Measurements from ENCODE around the gene SLX4. TPM values are rescaled to one million over a fixed set of nuclear protein-coding genes. Genes with fewer than 3 reads are reported as not detected.

The SLX4 gene
- total RNA-seq, 1 donor from 2014 or later: 7.1 TPM

- H3K27ac Mint-ChIP-seq (ENCODE audit: unreplicated experiment): peak overlapping the region; percentile 66
- TF ChIP-seq CTCF (IDR thresholded peaks at IDR 0.05): no peak
- H3K36me3 Mint-ChIP-seq (ENCODE audit: unreplicated experiment): peaks cover 2% of the 10 kb centered on the region
- DNase-seq (ENCODE audit: extremely low spot score, unreplicated experiment): peak; percentile 67
- H3K4me1 Mint-ChIP-seq (ENCODE audit: unreplicated experiment): peaks cover 25% of the 10 kb centered on the region
- H3K4me3 Mint-ChIP-seq (ENCODE audit: unreplicated experiment): no peak overlapping the region
- no peaks in the 10 kb centered on the region for H3K9me3 Mint-ChIP-seq (ENCODE audit: unreplicated experiment)
- H3K27me3 Mint-ChIP-seq (ENCODE audit: unreplicated experiment): no peaks in the 10 kb centered on the region
These were observed 31.8 kb upstream of the SLX4 start for GRCh38 chr16:3643095-3643730.

GRCh38 chr16:3642397-3643094 lies 31.1 kb upstream of the SLX4 start:
- DNase-seq (ENCODE audit: extremely low spot score, unreplicated experiment): peak; percentile 78
- Mint-ChIP-seq H3K27me3 (ENCODE audit: unreplicated experiment) (no peaks in the 10 kb centered on the region), H3K9me3 (ENCODE audit: unreplicated experiment) (no peaks in the 10 kb centered on the region), H3K4me1 (ENCODE audit: unreplicated experiment) (peaks cover 27% of the 10 kb centered on the region), H3K27ac (ENCODE audit: unreplicated experiment) (peak overlapping the region; percentile 66), H3K36me3 (ENCODE audit: unreplicated experiment) (peaks cover 2% of the 10 kb centered on the region), H3K4me3 (ENCODE audit: unreplicated experiment) (no peak overlapping the region)
- TF ChIP-seq CTCF (IDR thresholded peaks at IDR 0.05): no peak

GRCh38 chr16:3641801-3642396 lies 30.5 kb upstream of the SLX4 start:
- no peak overlapping the region for H3K4me3 Mint-ChIP-seq (ENCODE audit: unreplicated experiment)
- peaks cover 30% of the 10 kb centered on the region for H3K4me1 Mint-ChIP-seq (ENCODE audit: unreplicated experiment)
- no peaks in the 10 kb centered on the region for H3K9me3 Mint-ChIP-seq (ENCODE audit: unreplicated experiment)
- peak; percentile 75 for DNase-seq (ENCODE audit: extremely low spot score, unreplicated experiment)
- H3K36me3 Mint-ChIP-seq (ENCODE audit: unreplicated experiment): peaks cover 2% of the 10 kb centered on the region
- TF ChIP-seq CTCF (IDR thresholded peaks at IDR 0.05): no peak
- peak overlapping the region; percentile 66 for H3K27ac Mint-ChIP-seq (ENCODE audit: unreplicated experiment)
- H3K27me3 Mint-ChIP-seq (ENCODE audit: unreplicated experiment): no peaks in the 10 kb centered on the region

GRCh38 chr16:3640632-3641501 lies 29.5 kb upstream of the SLX4 start:
- Mint-ChIP-seq H3K36me3 (ENCODE audit: unreplicated experiment) (peaks cover 2% of the 10 kb centered on the region), H3K9me3 (ENCODE audit: unreplicated experiment) (no peaks in the 10 kb centered on the region), H3K4me1 (ENCODE audit: unreplicated experiment) (peaks cover 26% of the 10 kb centered on the region), H3K27me3 (ENCODE audit: unreplicated experiment) (no peaks in the 10 kb centered on the region), H3K4me3 (ENCODE audit: unreplicated experiment) (no peak overlapping the region), H3K27ac (ENCODE audit: unreplicated experiment) (no peak overlapping the region)
- no peak for TF ChIP-seq CTCF (IDR thresholded peaks at IDR 0.05)
- DNase-seq (ENCODE audit: extremely low spot score, unreplicated experiment): peak; percentile 79
